Epithelial cell of alveolus of lung (primary cell): ENCODE results near the gene GGNBP2. TPM values are rescaled to one million over a fixed set of nuclear protein-coding genes. Genes with fewer than 3 reads are reported as not detected.

Experiments
- total RNA-seq: library from RNA; depleted of rRNA; stranded (reverse); fragments of >200 nt; gene quantifications from 2 replicates; pipeline ENCODE4 v1.2.1, GENCODE V29; 2015

GGNBP2 gene, protein sequence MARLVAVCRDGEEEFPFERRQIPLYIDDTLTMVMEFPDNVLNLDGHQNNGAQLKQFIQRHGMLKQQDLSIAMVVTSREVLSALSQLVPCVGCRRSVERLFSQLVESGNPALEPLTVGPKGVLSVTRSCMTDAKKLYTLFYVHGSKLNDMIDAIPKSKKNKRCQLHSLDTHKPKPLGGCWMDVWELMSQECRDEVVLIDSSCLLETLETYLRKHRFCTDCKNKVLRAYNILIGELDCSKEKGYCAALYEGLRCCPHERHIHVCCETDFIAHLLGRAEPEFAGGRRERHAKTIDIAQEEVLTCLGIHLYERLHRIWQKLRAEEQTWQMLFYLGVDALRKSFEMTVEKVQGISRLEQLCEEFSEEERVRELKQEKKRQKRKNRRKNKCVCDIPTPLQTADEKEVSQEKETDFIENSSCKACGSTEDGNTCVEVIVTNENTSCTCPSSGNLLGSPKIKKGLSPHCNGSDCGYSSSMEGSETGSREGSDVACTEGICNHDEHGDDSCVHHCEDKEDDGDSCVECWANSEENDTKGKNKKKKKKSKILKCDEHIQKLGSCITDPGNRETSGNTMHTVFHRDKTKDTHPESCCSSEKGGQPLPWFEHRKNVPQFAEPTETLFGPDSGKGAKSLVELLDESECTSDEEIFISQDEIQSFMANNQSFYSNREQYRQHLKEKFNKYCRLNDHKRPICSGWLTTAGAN
- 30.8 and 36.2 TPM in 2 replicates for total RNA-seq

DNA sequence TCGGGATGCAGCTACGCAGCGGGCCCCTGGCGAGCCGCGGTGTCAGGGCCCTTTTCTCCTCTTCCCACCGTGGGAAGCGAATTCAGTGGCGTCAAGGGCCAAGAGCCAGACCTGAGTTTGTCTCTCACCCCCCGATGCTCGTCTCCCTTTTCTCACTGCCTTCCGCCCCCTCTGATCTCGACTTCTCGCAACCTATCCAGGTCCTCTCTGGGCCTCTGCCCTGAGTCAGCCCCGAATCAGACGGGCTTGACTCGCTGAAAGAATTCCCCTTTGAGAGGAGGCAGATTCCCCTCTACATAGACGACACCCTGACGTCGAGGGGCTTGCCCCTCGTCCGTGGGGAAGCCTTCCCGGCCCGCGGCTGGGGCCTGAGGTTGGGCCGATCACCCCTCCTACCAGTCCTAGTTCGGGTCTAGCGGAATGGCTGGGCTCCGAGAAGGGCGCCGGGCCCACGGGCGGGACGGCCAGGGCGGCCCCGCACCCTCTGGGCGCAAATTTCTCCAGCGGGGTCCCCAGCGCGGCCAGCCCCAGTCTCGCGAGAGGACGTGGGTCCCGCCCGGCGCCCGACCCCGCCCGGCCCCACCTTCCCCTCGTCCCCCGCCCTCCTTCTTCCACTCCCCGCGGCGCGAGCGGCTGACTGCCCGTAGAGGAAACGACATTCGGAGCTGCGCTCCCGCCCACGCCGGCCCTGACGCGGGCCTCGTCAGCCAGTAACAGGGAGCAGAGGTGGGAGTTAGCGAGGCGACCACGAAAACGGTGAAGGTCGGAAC is at the start of gene GGNBP2:
GGNBP2 (plus strand) TSS at position 613 of the 770 bp plus-strand sequence. CDS start 806 bp downstream, outside the sequence.

DNA sequence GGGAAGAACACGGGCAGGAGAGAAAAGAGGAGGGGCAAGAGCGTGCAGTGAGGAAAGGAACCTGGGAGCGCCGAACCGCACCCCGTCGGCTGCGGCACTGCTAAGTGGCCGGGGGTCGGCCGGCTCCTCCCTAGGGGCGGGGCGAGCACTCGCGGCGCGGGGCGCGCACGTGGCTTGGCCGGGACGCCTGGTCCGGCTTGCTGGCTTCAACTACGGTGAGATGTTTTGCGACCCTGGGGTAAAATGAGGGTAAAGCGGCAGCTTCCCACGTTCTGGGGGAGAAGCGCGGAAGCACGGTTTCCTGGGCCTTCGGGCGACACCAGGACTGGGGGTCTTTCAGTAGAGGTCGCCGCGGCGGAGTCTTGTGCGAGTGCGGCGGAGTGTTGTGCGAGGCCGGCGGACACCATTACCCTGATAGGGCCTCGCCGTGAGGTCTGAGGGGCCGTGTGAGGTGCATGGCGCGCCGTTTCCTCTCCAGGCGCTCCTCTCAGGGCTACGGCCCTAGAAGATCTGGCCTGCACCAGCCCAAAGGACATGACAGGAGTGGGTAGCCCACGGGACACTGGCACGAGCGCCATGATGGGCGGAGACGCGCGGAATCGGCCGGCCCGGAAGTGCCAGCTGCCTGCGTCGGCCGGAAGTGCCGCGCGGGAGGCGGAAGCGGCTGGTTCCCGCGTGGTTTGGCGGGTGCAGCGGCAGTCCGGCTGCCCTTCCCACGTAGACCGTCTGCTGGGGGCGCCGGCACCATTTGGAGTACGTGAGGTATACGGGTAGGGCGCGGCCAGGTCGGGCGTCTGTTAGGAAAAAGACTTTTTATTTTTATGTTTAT is 9.7 kb upstream of the GGNBP2 start, which contains the start of the genes MYO19 and PIGW:
MYO19 (minus strand) TSS at position 29 of the 829 bp plus-strand sequence. CDS start 2,330 bp downstream, outside the sequence.
PIGW (plus strand) TSS at position 148 of the 829 bp plus-strand sequence. CDS start 2,115 bp downstream, outside the sequence.

DNA sequence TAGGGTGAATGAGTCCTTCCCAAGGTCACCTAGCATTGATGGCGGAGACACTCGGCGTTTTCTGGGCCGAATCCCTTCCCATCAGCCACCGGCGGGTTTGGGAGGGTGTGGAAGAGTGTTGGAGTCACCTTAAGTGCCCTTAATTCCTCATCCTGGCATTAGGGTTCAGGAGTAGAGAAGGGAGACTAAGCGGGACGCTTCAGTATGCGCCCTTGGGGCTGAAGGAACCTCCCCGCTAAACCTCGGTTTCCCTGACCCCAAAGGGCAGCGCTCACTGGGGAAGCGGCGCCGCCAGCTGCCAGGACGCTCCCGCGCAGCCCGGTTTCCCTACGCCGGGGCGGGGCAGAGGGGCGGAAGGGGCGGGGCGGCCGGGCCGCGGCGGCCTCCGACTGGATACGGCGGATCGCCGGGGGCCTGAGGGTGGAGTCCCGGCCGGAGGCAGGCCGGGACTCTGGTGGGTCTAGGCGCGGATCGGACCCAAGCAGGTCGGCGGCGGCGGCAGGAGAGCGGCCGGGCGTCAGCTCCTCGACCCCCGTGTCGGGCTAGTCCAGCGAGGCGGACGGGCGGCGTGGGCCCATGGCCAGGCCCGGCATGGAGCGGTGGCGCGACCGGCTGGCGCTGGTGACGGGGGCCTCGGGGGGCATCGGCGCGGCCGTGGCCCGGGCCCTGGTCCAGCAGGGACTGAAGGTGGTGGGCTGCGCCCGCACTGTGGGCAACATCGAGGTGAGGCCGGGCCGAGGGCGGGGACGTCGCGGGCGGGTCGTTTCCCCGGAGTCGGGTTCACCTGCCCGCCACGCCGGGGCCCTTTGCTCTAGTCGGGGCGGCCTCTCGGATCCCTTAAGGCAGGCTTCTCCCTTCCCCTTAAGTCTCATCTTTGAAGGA is 47.0 kb downstream of the GGNBP2 start, which contains the start of gene DHRS11:
DHRS11 (plus strand) TSS at position 446 of the 882 bp plus-strand sequence; CDS start at position 577, 131 bp downstream.

DNA sequence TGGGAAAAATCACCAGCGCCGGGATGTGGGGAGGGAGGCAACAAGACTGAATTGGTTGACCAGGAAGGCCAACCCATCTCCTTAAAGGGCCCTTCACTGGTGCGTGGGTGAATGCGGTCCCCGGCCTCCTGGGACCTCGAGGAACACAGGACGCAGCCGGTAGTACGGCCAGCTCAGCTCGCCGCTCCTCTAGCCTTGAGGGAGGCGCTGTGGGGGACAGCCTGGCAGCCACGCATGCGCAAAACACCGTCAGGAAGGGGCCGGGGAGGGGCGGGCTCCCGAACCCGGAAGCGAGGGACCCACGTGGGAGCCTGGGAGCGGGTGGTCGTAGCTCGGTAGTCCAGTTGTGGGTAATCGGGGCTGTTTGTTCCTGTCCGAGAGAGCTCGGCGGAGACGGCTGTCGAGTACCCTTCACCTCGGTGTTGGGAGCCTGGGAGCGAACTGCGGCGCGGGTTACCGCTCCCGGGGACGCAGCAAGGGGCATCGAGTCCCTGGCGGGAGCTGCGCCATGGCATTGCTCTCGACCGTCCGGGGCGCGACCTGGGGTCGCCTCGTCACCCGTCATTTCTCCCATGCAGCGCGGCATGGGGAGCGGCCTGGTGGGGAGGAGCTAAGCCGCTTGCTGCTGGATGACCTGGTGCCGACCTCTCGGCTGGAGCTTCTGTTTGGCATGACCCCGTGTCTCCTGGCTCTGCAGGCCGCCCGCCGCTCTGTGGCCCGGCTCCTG is 56.7 kb downstream of the GGNBP2 start, which contains the start of gene MRM1:
MRM1 (plus strand) TSS at position 281 of the 727 bp plus-strand sequence; CDS start at position 509, 228 bp downstream.

Other genes starting within 250 kb of the GGNBP2 start
- gene TBC1D3G, start 221.0 kb upstream of the GGNBP2 start, total RNA-seq, result not detected in 2 replicates
- gene TBC1D3H, start 156.5 kb upstream of the GGNBP2 start, total RNA-seq, result not detected in 2 replicates
- 34.1 and 42.2 TPM in 2 replicates for gene ZNHIT3, start 58.2 kb upstream of the GGNBP2 start, total RNA-seq
- gene MYO19, start 10.1 kb upstream of the GGNBP2 start, total RNA-seq, result 17.2 and 40.2 TPM in 2 replicates
- 3.8 and 9.4 TPM in 2 replicates for gene PIGW, start 9.9 kb upstream of the GGNBP2 start, total RNA-seq
- 6.3 and 8.0 TPM in 2 replicates for gene DHRS11, start 47.0 kb downstream of the GGNBP2 start, total RNA-seq
- gene MRM1, start 56.7 kb downstream of the GGNBP2 start, total RNA-seq, result 3.4 and 4.8 TPM in 2 replicates